ENCODE measurements around the gene LMTK3. TPM values are rescaled to one million over a fixed set of nuclear protein-coding genes. Genes with fewer than 3 reads are reported as not detected.

Gene LMTK3
- polyA plus RNA-seq, 1 donor from 2014 or later, result 8.1 TPM

DNA sequence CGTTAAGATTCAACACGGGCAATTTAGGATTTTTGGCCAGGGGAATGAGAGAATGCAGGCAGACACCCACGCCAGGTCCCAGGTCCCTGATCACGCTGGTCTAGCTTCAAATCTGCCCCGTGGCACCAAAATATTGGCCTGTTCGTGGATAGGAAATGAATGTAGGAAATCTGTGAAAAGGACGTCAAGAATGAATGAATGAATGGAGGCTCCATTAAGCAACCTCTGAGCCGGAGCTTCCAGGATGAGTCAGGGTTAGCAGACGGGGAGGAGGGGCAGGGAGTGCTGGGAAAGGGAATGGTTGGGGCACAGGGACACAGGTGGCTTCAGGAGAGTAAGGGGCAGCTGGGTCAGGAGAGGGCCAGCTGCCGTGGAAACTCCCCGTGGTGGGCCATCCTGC is 44.5 kb upstream of the LMTK3 start:
- H2AFZ ChIP-seq (ENCODE audit: low read depth, low read length), result no peak overlapping the region
- no peak overlapping the region for H3K4me3 ChIP-seq (ENCODE audit: low read length)
- no peak overlapping the region for H3K9ac ChIP-seq (ENCODE audit: low read length)
- TF ChIP-seq MXI1 (conservative IDR thresholded peaks at IDR 0.05; ENCODE audit: poor library complexity, severe bottlenecking), result no peak
- H3F3A ChIP-seq (ENCODE audit: insufficient read depth, low read length, poor library complexity, severe bottlenecking), result no peaks in the 10 kb centered on the region
- H3K79me2 ChIP-seq (replicated peaks; ENCODE audit: insufficient read depth, low read length), result no peaks in the 10 kb centered on the region
- no peaks in the 10 kb centered on the region for H4K20me1 ChIP-seq (ENCODE audit: insufficient read depth)
- no peaks in the 10 kb centered on the region for H3K27me3 ChIP-seq (ENCODE audit: insufficient read depth, low read depth, low read length)
- H3K36me3 ChIP-seq (ENCODE audit: insufficient read depth, low read length), result no peaks in the 10 kb centered on the region
- H3K9me3 ChIP-seq (ENCODE audit: low read length), result no peaks in the 10 kb centered on the region
- H3K4me2 ChIP-seq (ENCODE audit: low read length), result no peak overlapping the region
- no peak overlapping the region for H3K27ac ChIP-seq (ENCODE audit: low read length)
- no peaks in the 10 kb centered on the region for H3K9me2 ChIP-seq (ENCODE audit: insufficient read depth, low read length)

DNA sequence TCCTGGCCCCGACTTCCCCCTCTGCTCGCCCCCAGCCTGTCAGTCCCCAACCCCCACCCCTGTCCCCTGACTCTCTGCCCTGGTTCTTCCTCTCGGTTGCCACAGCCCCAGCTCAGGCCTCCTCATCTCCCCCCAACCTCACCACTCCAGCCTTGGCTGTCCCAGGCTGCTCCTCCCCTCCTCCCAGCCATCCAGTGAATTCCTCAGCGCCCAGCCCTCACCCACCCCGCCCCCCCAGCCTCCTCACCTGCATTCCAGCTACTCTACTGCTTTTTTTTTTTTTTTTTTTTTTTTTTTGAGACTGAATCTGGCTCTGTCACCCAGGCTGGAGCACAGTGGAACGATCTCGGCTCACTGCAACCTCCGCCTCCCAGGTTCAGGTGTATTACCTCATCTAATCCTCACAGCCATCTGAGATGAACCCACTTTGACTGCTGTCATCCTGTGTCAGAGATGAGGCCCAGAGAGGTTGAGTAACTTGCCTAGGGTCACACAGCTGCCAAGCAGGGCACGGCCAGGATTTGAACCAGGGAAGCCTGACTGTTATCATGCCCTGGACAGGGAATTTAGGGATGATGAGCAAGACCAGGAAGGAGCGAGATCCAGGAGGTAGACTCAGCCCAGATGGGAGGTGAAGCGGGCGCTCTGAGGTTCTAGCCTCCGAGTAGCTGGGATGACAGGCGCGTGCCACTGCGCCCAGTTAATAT is 42.9 kb upstream of the LMTK3 start:
- Histone ChIP-seq H3K9ac (ENCODE audit: low read length) (no peak overlapping the region), H3K9me2 (ENCODE audit: insufficient read depth, low read length) (no peaks in the 10 kb centered on the region)

More for the DNA sequence above, 42.9 kb upstream of the LMTK3 start:
- Histone ChIP-seq H3K36me3 (ENCODE audit: insufficient read depth, low read length) (no peaks in the 10 kb centered on the region), H3K27me3 (ENCODE audit: insufficient read depth, low read depth, low read length) (no peaks in the 10 kb centered on the region), H2AFZ (ENCODE audit: low read depth, low read length) (no peak overlapping the region), H3K9me3 (ENCODE audit: low read length) (no peaks in the 10 kb centered on the region), H3F3A (ENCODE audit: insufficient read depth, low read length, poor library complexity, severe bottlenecking) (no peaks in the 10 kb centered on the region), H3K79me2 (replicated peaks; ENCODE audit: insufficient read depth, low read length) (no peaks in the 10 kb centered on the region), H4K20me1 (ENCODE audit: insufficient read depth) (no peaks in the 10 kb centered on the region), H3K4me3 (ENCODE audit: low read length) (no peak overlapping the region), H3K27ac (ENCODE audit: low read length) (no peak overlapping the region), H3K4me2 (ENCODE audit: low read length) (no peak overlapping the region)
- TF ChIP-seq, protein P1, sequence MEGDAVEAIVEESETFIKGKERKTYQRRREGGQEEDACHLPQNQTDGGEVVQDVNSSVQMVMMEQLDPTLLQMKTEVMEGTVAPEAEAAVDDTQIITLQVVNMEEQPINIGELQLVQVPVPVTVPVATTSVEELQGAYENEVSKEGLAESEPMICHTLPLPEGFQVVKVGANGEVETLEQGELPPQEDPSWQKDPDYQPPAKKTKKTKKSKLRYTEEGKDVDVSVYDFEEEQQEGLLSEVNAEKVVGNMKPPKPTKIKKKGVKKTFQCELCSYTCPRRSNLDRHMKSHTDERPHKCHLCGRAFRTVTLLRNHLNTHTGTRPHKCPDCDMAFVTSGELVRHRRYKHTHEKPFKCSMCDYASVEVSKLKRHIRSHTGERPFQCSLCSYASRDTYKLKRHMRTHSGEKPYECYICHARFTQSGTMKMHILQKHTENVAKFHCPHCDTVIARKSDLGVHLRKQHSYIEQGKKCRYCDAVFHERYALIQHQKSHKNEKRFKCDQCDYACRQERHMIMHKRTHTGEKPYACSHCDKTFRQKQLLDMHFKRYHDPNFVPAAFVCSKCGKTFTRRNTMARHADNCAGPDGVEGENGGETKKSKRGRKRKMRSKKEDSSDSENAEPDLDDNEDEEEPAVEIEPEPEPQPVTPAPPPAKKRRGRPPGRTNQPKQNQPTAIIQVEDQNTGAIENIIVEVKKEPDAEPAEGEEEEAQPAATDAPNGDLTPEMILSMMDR (IDR thresholded peaks at IDR 0.05; ENCODE audit: poor library complexity, severe bottlenecking), result no peak
- TF ChIP-seq POLR2AphosphoS5 (IDR thresholded peaks at IDR 0.05), result no peak
- no peak for TF ChIP-seq EP300 (conservative IDR thresholded peaks at IDR 0.05; ENCODE audit: poor library complexity, severe bottlenecking)
- TF ChIP-seq SMC3 (conservative IDR thresholded peaks at IDR 0.05; ENCODE audit: poor library complexity), result no peak
- TF ChIP-seq TAF1 (IDR thresholded peaks at IDR 0.05; ENCODE audit: low read depth), result no peak
- TF ChIP-seq, protein P2, sequence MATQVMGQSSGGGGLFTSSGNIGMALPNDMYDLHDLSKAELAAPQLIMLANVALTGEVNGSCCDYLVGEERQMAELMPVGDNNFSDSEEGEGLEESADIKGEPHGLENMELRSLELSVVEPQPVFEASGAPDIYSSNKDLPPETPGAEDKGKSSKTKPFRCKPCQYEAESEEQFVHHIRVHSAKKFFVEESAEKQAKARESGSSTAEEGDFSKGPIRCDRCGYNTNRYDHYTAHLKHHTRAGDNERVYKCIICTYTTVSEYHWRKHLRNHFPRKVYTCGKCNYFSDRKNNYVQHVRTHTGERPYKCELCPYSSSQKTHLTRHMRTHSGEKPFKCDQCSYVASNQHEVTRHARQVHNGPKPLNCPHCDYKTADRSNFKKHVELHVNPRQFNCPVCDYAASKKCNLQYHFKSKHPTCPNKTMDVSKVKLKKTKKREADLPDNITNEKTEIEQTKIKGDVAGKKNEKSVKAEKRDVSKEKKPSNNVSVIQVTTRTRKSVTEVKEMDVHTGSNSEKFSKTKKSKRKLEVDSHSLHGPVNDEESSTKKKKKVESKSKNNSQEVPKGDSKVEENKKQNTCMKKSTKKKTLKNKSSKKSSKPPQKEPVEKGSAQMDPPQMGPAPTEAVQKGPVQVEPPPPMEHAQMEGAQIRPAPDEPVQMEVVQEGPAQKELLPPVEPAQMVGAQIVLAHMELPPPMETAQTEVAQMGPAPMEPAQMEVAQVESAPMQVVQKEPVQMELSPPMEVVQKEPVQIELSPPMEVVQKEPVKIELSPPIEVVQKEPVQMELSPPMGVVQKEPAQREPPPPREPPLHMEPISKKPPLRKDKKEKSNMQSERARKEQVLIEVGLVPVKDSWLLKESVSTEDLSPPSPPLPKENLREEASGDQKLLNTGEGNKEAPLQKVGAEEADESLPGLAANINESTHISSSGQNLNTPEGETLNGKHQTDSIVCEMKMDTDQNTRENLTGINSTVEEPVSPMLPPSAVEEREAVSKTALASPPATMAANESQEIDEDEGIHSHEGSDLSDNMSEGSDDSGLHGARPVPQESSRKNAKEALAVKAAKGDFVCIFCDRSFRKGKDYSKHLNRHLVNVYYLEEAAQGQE (IDR thresholded peaks at IDR 0.05; ENCODE audit: borderline replicate concordance), result no peak
- no peak for TF ChIP-seq MXI1 (conservative IDR thresholded peaks at IDR 0.05; ENCODE audit: poor library complexity, severe bottlenecking)
- TF ChIP-seq EZH2 (IDR thresholded peaks at IDR 0.05; ENCODE audit: borderline replicate concordance, insufficient read depth, low read length, poor library complexity, severe bottlenecking), result no peak
- no peak for TF ChIP-seq RAD21 (conservative IDR thresholded peaks at IDR 0.05)
